Measurements from ENCODE around the gene PPP1R1C. TPM values are rescaled to one million over a fixed set of nuclear protein-coding genes. Genes with fewer than 3 reads are reported as not detected.

Gene PPP1R1C
- total and polyA plus RNA-seq, 2 of the 13 experiments (the other 11 are each of a cell fraction or from before 2014, with no cell fraction given) = 1.5 to 3.5 TPM

DNA sequence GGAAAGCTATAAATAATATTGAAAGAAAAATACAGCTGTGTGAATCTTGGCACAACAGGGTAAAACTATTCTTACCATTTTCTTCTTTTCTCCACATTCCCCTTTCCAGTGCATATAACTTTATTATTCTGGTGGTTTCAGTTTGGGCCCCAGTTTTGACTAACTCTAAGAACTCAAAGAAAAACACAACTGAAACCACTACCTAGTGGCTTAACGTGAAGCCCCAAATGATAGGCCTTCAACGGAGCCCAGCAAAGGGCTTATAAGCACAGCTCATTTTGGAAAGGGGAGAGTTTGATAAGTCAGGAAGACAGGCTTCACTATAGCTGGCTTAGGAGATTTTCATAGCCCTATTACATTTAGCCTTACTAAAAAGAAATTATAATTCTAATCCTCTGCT is 62.4 kb downstream of the PPP1R1C start:
- Histone ChIP-seq H3K27me3 (ENCODE audit: control insufficient read depth in 1 of 2, insufficient read depth in 2 of 2, low read length in 2 of 2) (no peaks in the 10 kb centered on the region), H3K79me2 (ENCODE audit: insufficient read depth, low read length) (no peaks in the 10 kb centered on the region), H3K36me3 (replicated peaks in 1 of 2; ENCODE audit: control insufficient read depth in 1 of 2, insufficient read depth in 2 of 2, low read length in 2 of 2) (no peaks in the 10 kb centered on the region), H3K9ac (ENCODE audit: insufficient read depth, low read depth, low read length) (no peak overlapping the region), H3K4me2 (ENCODE audit: low read depth, low read length) (no peak overlapping the region), H3K9me3 (ENCODE audit: low read length) (no peaks in the 10 kb centered on the region), H2AFZ (ENCODE audit: low read length) (no peak overlapping the region), H3K4me1 (ENCODE audit: insufficient read depth, low read length) (peaks cover 9% of the 10 kb centered on the region; the same call in 1 of the 2 replicates), H4K20me1 (ENCODE audit: insufficient read depth, low read length) (no peaks in the 10 kb centered on the region), H3K4me3 (replicated peaks in 1 of 3; ENCODE audit: insufficient read depth in 1 of 3, low read depth in 2 of 3, low read length in 3 of 3) (no peak overlapping the region), H3K27ac (ENCODE audit: extremely low read length, insufficient read depth, low read length) (no peak overlapping the region)
- ATAC-seq = no peak
- DNase-seq (ENCODE audit: low spot score) = no peak
- in situ Hi-C loops (cut with HindIII; ENCODE audit: extremely low pct_ligation_motif_present, low pct_unique_long_range_greater_than_20kb) = no loop called here
- TF ChIP-seq MAFF (IDR thresholded peaks at IDR 0.05; ENCODE audit: low read depth, low read length) = no peak
- no peak for TF ChIP-seq MAF1 (CRISPR knock-in tag; IDR thresholded peaks at IDR 0.05; ENCODE audit: borderline replicate concordance)
- TF ChIP-seq, protein P1, sequence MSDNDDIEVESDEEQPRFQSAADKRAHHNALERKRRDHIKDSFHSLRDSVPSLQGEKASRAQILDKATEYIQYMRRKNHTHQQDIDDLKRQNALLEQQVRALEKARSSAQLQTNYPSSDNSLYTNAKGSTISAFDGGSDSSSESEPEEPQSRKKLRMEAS (IDR thresholded peaks at IDR 0.05) = no peak
- no peak for TF ChIP-seq NR3C1 (CRISPR knock-in tag; IDR thresholded peaks at IDR 0.05)
- TF ChIP-seq, protein P2, sequence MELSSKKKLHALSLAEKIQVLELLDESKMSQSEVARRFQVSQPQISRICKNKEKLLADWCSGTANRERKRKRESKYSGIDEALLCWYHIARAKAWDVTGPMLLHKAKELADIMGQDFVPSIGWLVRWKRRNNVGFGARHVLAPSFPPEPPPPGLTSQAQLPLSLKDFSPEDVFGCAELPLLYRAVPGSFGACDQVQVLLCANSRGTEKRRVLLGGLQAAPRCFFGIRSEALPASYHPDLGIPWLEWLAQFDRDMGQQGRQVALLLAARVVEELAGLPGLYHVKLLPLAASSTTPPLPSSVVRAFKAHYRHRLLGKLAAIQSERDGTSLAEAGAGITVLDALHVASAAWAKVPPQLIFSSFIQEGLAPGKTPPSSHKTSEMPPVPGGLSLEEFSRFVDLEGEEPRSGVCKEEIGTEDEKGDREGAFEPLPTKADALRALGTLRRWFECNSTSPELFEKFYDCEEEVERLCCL (CRISPR knock-in tag; IDR thresholded peaks at IDR 0.05; ENCODE audit: borderline replicate concordance) = no peak
- TF ChIP-seq DNMT3B (CRISPR knock-in tag; conservative IDR thresholded peaks at IDR 0.05) = no peak
- no peak for TF ChIP-seq PAF1 (CRISPR knock-in tag; IDR thresholded peaks at IDR 0.05)
- TF ChIP-seq ZNF556 (CRISPR knock-in tag; IDR thresholded peaks at IDR 0.05; ENCODE audit: borderline replicate concordance) = no peak
- TF ChIP-seq, protein P3, sequence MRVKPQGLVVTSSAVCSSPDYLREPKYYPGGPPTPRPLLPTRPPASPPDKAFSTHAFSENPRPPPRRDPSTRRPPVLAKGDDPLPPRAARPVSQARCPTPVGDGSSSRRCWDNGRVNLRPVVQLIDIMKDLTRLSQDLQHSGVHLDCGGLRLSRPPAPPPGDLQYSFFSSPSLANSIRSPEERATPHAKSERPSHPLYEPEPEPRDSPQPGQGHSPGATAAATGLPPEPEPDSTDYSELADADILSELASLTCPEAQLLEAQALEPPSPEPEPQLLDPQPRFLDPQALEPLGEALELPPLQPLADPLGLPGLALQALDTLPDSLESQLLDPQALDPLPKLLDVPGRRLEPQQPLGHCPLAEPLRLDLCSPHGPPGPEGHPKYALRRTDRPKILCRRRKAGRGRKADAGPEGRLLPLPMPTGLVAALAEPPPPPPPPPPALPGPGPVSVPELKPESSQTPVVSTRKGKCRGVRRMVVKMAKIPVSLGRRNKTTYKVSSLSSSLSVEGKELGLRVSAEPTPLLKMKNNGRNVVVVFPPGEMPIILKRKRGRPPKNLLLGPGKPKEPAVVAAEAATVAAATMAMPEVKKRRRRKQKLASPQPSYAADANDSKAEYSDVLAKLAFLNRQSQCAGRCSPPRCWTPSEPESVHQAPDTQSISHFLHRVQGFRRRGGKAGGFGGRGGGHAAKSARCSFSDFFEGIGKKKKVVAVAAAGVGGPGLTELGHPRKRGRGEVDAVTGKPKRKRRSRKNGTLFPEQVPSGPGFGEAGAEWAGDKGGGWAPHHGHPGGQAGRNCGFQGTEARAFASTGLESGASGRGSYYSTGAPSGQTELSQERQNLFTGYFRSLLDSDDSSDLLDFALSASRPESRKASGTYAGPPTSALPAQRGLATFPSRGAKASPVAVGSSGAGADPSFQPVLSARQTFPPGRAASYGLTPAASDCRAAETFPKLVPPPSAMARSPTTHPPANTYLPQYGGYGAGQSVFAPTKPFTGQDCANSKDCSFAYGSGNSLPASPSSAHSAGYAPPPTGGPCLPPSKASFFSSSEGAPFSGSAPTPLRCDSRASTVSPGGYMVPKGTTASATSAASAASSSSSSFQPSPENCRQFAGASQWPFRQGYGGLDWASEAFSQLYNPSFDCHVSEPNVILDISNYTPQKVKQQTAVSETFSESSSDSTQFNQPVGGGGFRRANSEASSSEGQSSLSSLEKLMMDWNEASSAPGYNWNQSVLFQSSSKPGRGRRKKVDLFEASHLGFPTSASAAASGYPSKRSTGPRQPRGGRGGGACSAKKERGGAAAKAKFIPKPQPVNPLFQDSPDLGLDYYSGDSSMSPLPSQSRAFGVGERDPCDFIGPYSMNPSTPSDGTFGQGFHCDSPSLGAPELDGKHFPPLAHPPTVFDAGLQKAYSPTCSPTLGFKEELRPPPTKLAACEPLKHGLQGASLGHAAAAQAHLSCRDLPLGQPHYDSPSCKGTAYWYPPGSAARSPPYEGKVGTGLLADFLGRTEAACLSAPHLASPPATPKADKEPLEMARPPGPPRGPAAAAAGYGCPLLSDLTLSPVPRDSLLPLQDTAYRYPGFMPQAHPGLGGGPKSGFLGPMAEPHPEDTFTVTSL (CRISPR knock-in tag; IDR thresholded peaks at IDR 0.05; ENCODE audit: borderline replicate concordance) = no peak
- WGBS (ENCODE audit: low lambda C conversion rate) = 75% methylated on average over 2 of the region's 2 CpGs
- intact Hi-C loops (cut with micrococcal nuclease; ENCODE audit: unreplicated experiment) = no loop called here
- POLR2A ChIA-PET = no interaction called here
- CTCF ChIA-PET (ENCODE audit: low intra/inter-chr PET ratio, low total read pairs) = no interaction called here
- no peak for FAIRE-seq
- BruUV-seq (replicated peaks) = no TSS peak
